Stimulated activated memory B cell treated with anti-CD40 and anti-IgM and Interleukin-4, amounts not matched to agents 10 μg/mL and 1 μg/mL and 100 μg/mL, for 72 hours (primary cell): Measurements from ENCODE around the gene RAG1.
"Not testable (repeated sequence)": the region's sequence is repeated elsewhere in the genome, so short reads cannot be mapped to it uniquely, and the experiment has no call there.

Experiments
- ATAC-seq: fragments of 150-1000 bp; cut with Tn5 transposase; 2 replicates; pipeline ENCODE4 v1.10.0; 2021
- H3K27ac Mint-ChIP-seq: one replicate; pipeline ENCODE4 v1.8.0; 2022; ENCODE audit warnings: mild to moderate bottlenecking, mixed read lengths
- H3K27me3 Mint-ChIP-seq: one replicate; pipeline ENCODE4 v1.8.0; 2022; ENCODE audit warnings: mixed read lengths
- H3K36me3 Mint-ChIP-seq: one replicate; pipeline ENCODE4 v1.8.0; 2022; ENCODE audit warnings: mixed read lengths
- H3K4me1 Mint-ChIP-seq: one replicate; pipeline ENCODE4 v1.8.0; 2022; ENCODE audit warnings: mixed read lengths
- H3K4me3 Mint-ChIP-seq: one replicate; pipeline ENCODE4 v1.8.0; 2022; ENCODE audit warnings: mild to moderate bottlenecking, moderate library complexity, mixed read lengths
- H3K9me3 Mint-ChIP-seq: one replicate; pipeline ENCODE4 v1.8.0; 2022; ENCODE audit warnings: mixed read lengths

RAG1 gene

GRCh38 chr11:36567694-36568093 is at the start of gene RAG1:
TSS of gene RAG1 (plus strand) at chr11:36568007. CDS start at chr11:36573305, 5,298 bp downstream.
- H3K36me3 Mint-ChIP-seq, result no peaks in the 10 kb centered on the region

GRCh38 chr11:36530840-36531239 is 37.0 kb upstream of the RAG1 start:
- no peaks in the 10 kb centered on the region for H3K4me1 Mint-ChIP-seq
- H3K27ac Mint-ChIP-seq, result no peak overlapping the region
- H3K9me3 Mint-ChIP-seq, result no peaks in the 10 kb centered on the region
- H3K27me3 Mint-ChIP-seq, result peaks cover 29% of the 10 kb centered on the region
- H3K36me3 Mint-ChIP-seq, result no peaks in the 10 kb centered on the region
- H3K4me3 Mint-ChIP-seq, result no peak overlapping the region
- ATAC-seq, result no peak

More at GRCh38 chr11:36567694-36568093, at the start of gene RAG1:
- Mint-ChIP-seq H3K4me1 (peaks cover 14% of the 10 kb centered on the region), H3K27me3 (peaks cover 67% of the 10 kb centered on the region), H3K4me3 (no peak within 1 kb of the TSS), H3K27ac (no peak within 1 kb of the TSS), H3K9me3 (no peaks in the 10 kb centered on the region)
- no peak for ATAC-seq

- Mint-ChIP-seq H3K36me3 (no peaks in the 10 kb centered on the region), H3K4me3 (no peak overlapping the region), H3K9me3 (no peaks in the 10 kb centered on the region), H3K4me1 (no peaks in the 10 kb centered on the region), H3K27ac (no peak overlapping the region), H3K27me3 (peaks cover 23% of the 10 kb centered on the region)
- ATAC-seq, result no peak
These were observed 34.7 kb upstream of the RAG1 start for GRCh38 chr11:36532941-36533601.

GRCh38 chr11:36534276-36534840 is 33.4 kb upstream of the RAG1 start:
- Mint-ChIP-seq H3K4me3 (no peak overlapping the region), H3K27me3 (peaks cover 15% of the 10 kb centered on the region), H3K4me1 (no peaks in the 10 kb centered on the region), H3K9me3 (no peaks in the 10 kb centered on the region), H3K27ac (no peak overlapping the region), H3K36me3 (no peaks in the 10 kb centered on the region)
- no peak for ATAC-seq

- Mint-ChIP-seq H3K27ac (no peak overlapping the region), H3K9me3 (no peaks in the 10 kb centered on the region)
- peak; percentile 55 for ATAC-seq
These were observed 26.8 kb upstream of the RAG1 start for GRCh38 chr11:36540998-36541397.

GRCh38 chr11:36550385-36551115 is 17.3 kb upstream of the RAG1 start:
- H3K4me1 Mint-ChIP-seq, result no peaks in the 10 kb centered on the region
- no peak overlapping the region for H3K27ac Mint-ChIP-seq
- no peaks in the 10 kb centered on the region for H3K36me3 Mint-ChIP-seq
- H3K4me3 Mint-ChIP-seq, result no peak overlapping the region
- ATAC-seq, result no peak
- peaks cover 5% of the 10 kb centered on the region for H3K9me3 Mint-ChIP-seq
- H3K27me3 Mint-ChIP-seq, result peaks cover 27% of the 10 kb centered on the region

More at GRCh38 chr11:36540998-36541397, 26.8 kb upstream of the RAG1 start:
- Mint-ChIP-seq H3K36me3 (no peaks in the 10 kb centered on the region), H3K4me3 (no peak overlapping the region), H3K27me3 (peaks cover 47% of the 10 kb centered on the region), H3K4me1 (no peaks in the 10 kb centered on the region)

- H3K9me3 Mint-ChIP-seq, H3K4me1 Mint-ChIP-seq, ATAC-seq, H3K27ac Mint-ChIP-seq, H3K4me3 Mint-ChIP-seq, H3K36me3 Mint-ChIP-seq: not testable (repeated sequence)
- H3K27me3 Mint-ChIP-seq, result peaks cover 24% of the 10 kb centered on the region
These were observed 10.4 kb upstream of the RAG1 start for GRCh38 chr11:36557390-36557789.

- Mint-ChIP-seq H3K27me3 (peaks cover 24% of the 10 kb centered on the region), H3K27ac (no peak overlapping the region), H3K36me3 (no peaks in the 10 kb centered on the region), H3K4me1 (peaks cover 7% of the 10 kb centered on the region), H3K4me3 (no peak overlapping the region), H3K9me3 (peaks cover 6% of the 10 kb centered on the region)
- ATAC-seq, result no peak
These were observed 9.8 kb upstream of the RAG1 start for GRCh38 chr11:36557991-36558390.

- Mint-ChIP-seq H3K27me3 (peaks cover 25% of the 10 kb centered on the region), H3K36me3 (no peaks in the 10 kb centered on the region), H3K4me3 (peak overlapping the region; percentile 1), H3K9me3 (peaks cover 6% of the 10 kb centered on the region), H3K4me1 (peaks cover 7% of the 10 kb centered on the region), H3K27ac (no peak overlapping the region)
- ATAC-seq, result no peak
These were observed 9.0 kb upstream of the RAG1 start for GRCh38 chr11:36558571-36559413.

- H3K27me3 Mint-ChIP-seq, result peaks cover 64% of the 10 kb centered on the region
These were observed 3.3 kb upstream of the RAG1 start for GRCh38 chr11:36564376-36565030.

GRCh38 chr11:36565031-36565610 is 2.7 kb upstream of the RAG1 start:
- ATAC-seq, result no peak
- Mint-ChIP-seq H3K4me3 (no peak overlapping the region), H3K36me3 (no peaks in the 10 kb centered on the region), H3K27me3 (peaks cover 58% of the 10 kb centered on the region), H3K4me1 (peaks cover 14% of the 10 kb centered on the region), H3K9me3 (peaks cover under 1% of the 10 kb centered on the region), H3K27ac (no peak overlapping the region)

More at GRCh38 chr11:36564376-36565030, 3.3 kb upstream of the RAG1 start:
- Mint-ChIP-seq H3K9me3 (peaks cover 3% of the 10 kb centered on the region), H3K27ac (no peak overlapping the region), H3K4me3 (peak overlapping the region; percentile 66), H3K36me3 (no peaks in the 10 kb centered on the region), H3K4me1 (peaks cover 14% of the 10 kb centered on the region)
- ATAC-seq, result no peak

GRCh38 chr11:36566407-36567053 is 1.3 kb upstream of the RAG1 start:
- no peaks in the 10 kb centered on the region for H3K36me3 Mint-ChIP-seq
- H3K4me3 Mint-ChIP-seq, result no peak overlapping the region
- peaks cover 65% of the 10 kb centered on the region for H3K27me3 Mint-ChIP-seq
- no peak overlapping the region for H3K27ac Mint-ChIP-seq
- no peak for ATAC-seq
- H3K4me1 Mint-ChIP-seq, result peaks cover 14% of the 10 kb centered on the region
- no peaks in the 10 kb centered on the region for H3K9me3 Mint-ChIP-seq

GRCh38 chr11:36569095-36569494 is 1.3 kb downstream of the RAG1 start:
- Mint-ChIP-seq H3K4me3 (no peak overlapping the region), H3K36me3 (no peaks in the 10 kb centered on the region), H3K9me3 (no peaks in the 10 kb centered on the region), H3K4me1 (peaks cover 12% of the 10 kb centered on the region), H3K27me3 (peaks cover 67% of the 10 kb centered on the region), H3K27ac (no peak overlapping the region)
- no peak for ATAC-seq

GRCh38 chr11:36574486-36574885 is 6.7 kb downstream of the RAG1 start:
- Mint-ChIP-seq H3K4me3 (no peak overlapping the region), H3K4me1 (no peaks in the 10 kb centered on the region), H3K36me3 (no peaks in the 10 kb centered on the region), H3K9me3 (no peaks in the 10 kb centered on the region), H3K27me3 (peaks cover 40% of the 10 kb centered on the region), H3K27ac (no peak overlapping the region)
- no peak for ATAC-seq
